AG04450 (cell line): ENCODE measurements around the gene ZBED2. TPM values are rescaled to one million over a fixed set of nuclear protein-coding genes. Genes with fewer than 3 reads are reported as not detected.

Source experiments
- CTCF ChIA-PET: fragments of 300-600, 350-600 bp; formaldehyde crosslinking; extraction: SDS; loops from one replicate; lab custom pipeline; 2022; ENCODE audit warnings: antibody characterized with exemption, inconsistent platforms; lab: Charles Lee
- POLR2A ChIA-PET: fragments of 350-600 bp; formaldehyde crosslinking; extraction: SDS; loops from one replicate; lab custom pipeline; 2021; ENCODE audit warnings: antibody characterized with exemption, inconsistent platforms; lab: Yijun Ruan, JAX
- DNase-seq: peaks from one replicate; pipeline ENCODE4 v3.0.0-alpha.2; 2011; ENCODE audit warnings: low read depth, low spot score
- H3K27ac ChIP-seq: one replicate; pipeline ENCODE4 v1.5.1; 2012; ENCODE audit warnings: low read depth, low read length, control low read depth
- H3K27me3 ChIP-seq: one replicate; pipeline ENCODE4 v1.6.0; 2012; ENCODE audit warnings: low read length; ENCODE audit not compliant: control insufficient read depth, insufficient read depth
- H3K4me3 ChIP-seq: 2 replicates; pipeline ENCODE4 v1.5.1; 2011; ENCODE audit warnings: mild to moderate bottlenecking, low read depth, low read length, control low read depth
- H3K9me3 ChIP-seq: 2 replicates; pipeline ENCODE4 v1.5.1; 2012; ENCODE audit warnings: low read length; ENCODE audit not compliant: control insufficient read depth, insufficient read depth
- CTCF ChIP-seq: IDR thresholded peaks from 2 replicates; pipeline ENCODE4 v1.5.1; 2011; ENCODE audit warnings: low read depth, low read length, control low read depth, inconsistent platforms
- polyA plus RNA-seq: library from polyadenylated mRNA; depleted of rRNA; stranded (reverse); fragments of >200 nt; gene quantifications from 2 replicates; pipeline ENCODE4 v1.2.3, GENCODE V29; 2011

The ZBED2 gene
- polyA plus RNA-seq, 1 experiment, result 0.14 TPM

- CTCF ChIA-PET, result interaction anchor here (1.1 to 1.2 kb wide), 2 partner anchors 12 to 27 kb away, joined by 3 to 4 read pairs; no protein-coding TSS in a partner anchor
- Histone ChIP-seq H3K27me3 (no peaks in the 10 kb centered on the region), H3K9me3 (no peaks in the 10 kb centered on the region), H3K27ac (no peak overlapping the region), H3K4me3 (no peak overlapping the region)
- TF ChIP-seq CTCF, result no peak
- POLR2A ChIA-PET, result interaction anchor here (0.6 kb wide), 1 partner anchor 295 kb away, joined by 3 read pairs; no protein-coding TSS in a partner anchor
- no peak for DNase-seq
Observed at GRCh38 chr3:111605018-111605417, 9.9 kb upstream of the ZBED2 start.

GRCh38 chr3:111604119-111604518 lies 9.0 kb upstream of the ZBED2 start:
- no peak overlapping the region for H3K4me3 ChIP-seq
- H3K27me3 ChIP-seq, result no peaks in the 10 kb centered on the region
- no peaks in the 10 kb centered on the region for H3K9me3 ChIP-seq
- CTCF ChIA-PET, result interaction anchor here (1.2 to 1.3 kb wide), 2 partner anchors 12 to 20 kb away, joined by 3 to 4 read pairs; no protein-coding TSS in a partner anchor
- TF ChIP-seq CTCF, result no peak
- no peak overlapping the region for H3K27ac ChIP-seq
- POLR2A ChIA-PET, result no interaction called here
- no peak for DNase-seq

- H3K9me3 ChIP-seq, result no peaks in the 10 kb centered on the region
- no peak overlapping the region for H3K4me3 ChIP-seq
- ChIA-PET CTCF (interaction anchor here (1.2 to 1.3 kb wide), 2 partner anchors 13 to 20 kb away, joined by 3 to 4 read pairs; no protein-coding TSS in a partner anchor), POLR2A (no interaction called here)
- DNase-seq, result no peak
- H3K27ac ChIP-seq, result no peak overlapping the region
- H3K27me3 ChIP-seq, result no peaks in the 10 kb centered on the region
- no peak for TF ChIP-seq CTCF
Observed at GRCh38 chr3:111603679-111604078, 8.5 kb upstream of the ZBED2 start.

- no peaks in the 10 kb centered on the region for H3K9me3 ChIP-seq
- H3K27ac ChIP-seq, result no peak overlapping the region
- no peak for DNase-seq
- no peak for TF ChIP-seq CTCF
- no peak overlapping the region for H3K4me3 ChIP-seq
- H3K27me3 ChIP-seq, result no peaks in the 10 kb centered on the region
- CTCF ChIA-PET, result interaction anchor here (0.5 to 1.2 kb wide), 2 partner anchors 23 to 1272 kb away, joined by 3 to 7 read pairs; no protein-coding TSS in a partner anchor
- POLR2A ChIA-PET, result no interaction called here
Observed at GRCh38 chr3:111601810-111602209, 6.7 kb upstream of the ZBED2 start.

- POLR2A ChIA-PET, result no interaction called here
- Histone ChIP-seq H3K27ac (no peak overlapping the region), H3K4me3 (no peak overlapping the region), H3K9me3 (peaks cover 3% of the 10 kb centered on the region; the same call in 1 of the 2 replicates), H3K27me3 (no peaks in the 10 kb centered on the region)
- DNase-seq, result no peak
- no peak for TF ChIP-seq CTCF
- CTCF ChIA-PET, result interaction anchor here (3.0 kb wide), 1 partner anchor 20 kb away, joined by 14 read pairs; no protein-coding TSS in a partner anchor
Observed at GRCh38 chr3:111598552-111598951, 3.4 kb upstream of the ZBED2 start.
